ENCODE measurements around the gene TFPI.

Gene TFPI

DNA sequence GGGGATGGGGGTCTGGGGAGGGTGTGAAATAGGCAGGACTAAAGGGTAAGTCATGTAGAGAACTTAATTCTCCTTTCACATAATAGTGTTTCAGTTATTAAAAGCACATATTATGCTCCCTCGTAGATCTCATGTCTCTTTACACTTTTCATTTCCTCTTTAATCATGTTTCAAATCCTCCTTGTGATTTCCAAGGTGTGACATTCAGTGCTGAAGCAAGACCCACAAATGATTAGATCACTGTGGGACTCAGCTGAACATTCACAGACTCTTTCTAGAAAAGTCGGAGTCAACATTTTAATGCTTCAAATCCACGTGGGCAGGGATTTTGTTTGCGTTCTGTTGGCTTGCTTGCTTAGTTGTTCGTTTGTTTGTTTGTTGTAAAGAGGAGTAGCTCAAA is 71.4 kb downstream of the TFPI start:
- no peaks in the 10 kb centered on the region for H3K27me3 ChIP-seq
- no peaks in the 10 kb centered on the region for H3K9me3 ChIP-seq
- H3K27ac ChIP-seq = no peak overlapping the region
- H3K4me1 ChIP-seq (ENCODE audit: control insufficient read depth in 1 of 2, insufficient read depth in 1 of 2, low read depth in 1 of 2, low read length in 1 of 2) = no peaks in the 10 kb centered on the region
- H3K4me3 ChIP-seq (ENCODE audit: low read depth in 1 of 2, low read length in 1 of 2) = no peak overlapping the region
- no peaks in the 10 kb centered on the region for H3K36me3 ChIP-seq
- TF ChIP-seq, protein P1, sequence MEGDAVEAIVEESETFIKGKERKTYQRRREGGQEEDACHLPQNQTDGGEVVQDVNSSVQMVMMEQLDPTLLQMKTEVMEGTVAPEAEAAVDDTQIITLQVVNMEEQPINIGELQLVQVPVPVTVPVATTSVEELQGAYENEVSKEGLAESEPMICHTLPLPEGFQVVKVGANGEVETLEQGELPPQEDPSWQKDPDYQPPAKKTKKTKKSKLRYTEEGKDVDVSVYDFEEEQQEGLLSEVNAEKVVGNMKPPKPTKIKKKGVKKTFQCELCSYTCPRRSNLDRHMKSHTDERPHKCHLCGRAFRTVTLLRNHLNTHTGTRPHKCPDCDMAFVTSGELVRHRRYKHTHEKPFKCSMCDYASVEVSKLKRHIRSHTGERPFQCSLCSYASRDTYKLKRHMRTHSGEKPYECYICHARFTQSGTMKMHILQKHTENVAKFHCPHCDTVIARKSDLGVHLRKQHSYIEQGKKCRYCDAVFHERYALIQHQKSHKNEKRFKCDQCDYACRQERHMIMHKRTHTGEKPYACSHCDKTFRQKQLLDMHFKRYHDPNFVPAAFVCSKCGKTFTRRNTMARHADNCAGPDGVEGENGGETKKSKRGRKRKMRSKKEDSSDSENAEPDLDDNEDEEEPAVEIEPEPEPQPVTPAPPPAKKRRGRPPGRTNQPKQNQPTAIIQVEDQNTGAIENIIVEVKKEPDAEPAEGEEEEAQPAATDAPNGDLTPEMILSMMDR (IDR thresholded peaks at IDR 0.05) = no peak

DNA sequence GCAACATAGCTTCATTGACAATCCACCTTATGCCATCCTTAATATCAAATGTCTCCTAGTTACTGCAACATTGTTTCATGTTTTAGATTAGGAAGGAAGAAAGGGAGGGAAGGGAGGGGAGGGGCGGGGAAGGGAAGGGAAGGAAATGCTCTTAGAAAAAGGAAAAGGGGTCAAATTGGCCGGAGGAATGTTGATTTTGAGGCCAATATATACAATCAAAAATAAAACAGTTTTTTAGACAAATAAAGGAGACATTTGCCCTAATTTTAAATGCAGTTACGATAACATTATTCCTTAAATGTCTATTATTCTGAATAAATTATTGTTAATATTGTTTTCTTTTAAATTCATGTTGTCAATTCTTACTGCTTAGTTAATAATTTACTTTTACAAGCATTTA is 72.7 kb downstream of the TFPI start:
- TF ChIP-seq, protein P1 (IDR thresholded peaks at IDR 0.05) = no peak
- H3K36me3 ChIP-seq = no peaks in the 10 kb centered on the region
- no peak overlapping the region for H3K27ac ChIP-seq
- H3K4me1 ChIP-seq (ENCODE audit: control insufficient read depth in 1 of 2, insufficient read depth in 1 of 2, low read depth in 1 of 2, low read length in 1 of 2) = no peaks in the 10 kb centered on the region
- no peaks in the 10 kb centered on the region for H3K9me3 ChIP-seq
- H3K27me3 ChIP-seq = no peaks in the 10 kb centered on the region
- no peak overlapping the region for H3K4me3 ChIP-seq (ENCODE audit: low read depth in 1 of 2, low read length in 1 of 2)

DNA sequence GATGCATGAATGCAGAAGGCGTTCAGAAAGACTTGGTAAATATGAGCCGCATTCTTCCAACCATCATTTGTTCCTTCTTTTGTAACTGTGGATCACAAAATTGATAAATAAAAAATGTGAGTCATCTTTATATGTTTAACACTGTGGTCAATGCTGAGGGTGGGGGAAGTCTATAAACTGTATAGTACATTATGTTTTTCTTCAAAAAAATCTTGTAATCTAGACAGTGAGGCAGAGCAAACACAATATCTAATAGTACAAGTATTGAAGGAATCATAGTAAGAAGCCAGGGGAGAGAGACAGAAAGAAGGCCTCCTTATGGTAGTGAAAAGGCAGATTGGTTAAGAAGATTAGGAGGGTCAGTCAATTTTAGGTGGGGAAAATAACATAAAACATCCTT is 75.5 kb downstream of the TFPI start:
- no peaks in the 10 kb centered on the region for H3K27me3 ChIP-seq
- H3K27ac ChIP-seq = no peak overlapping the region
- no peaks in the 10 kb centered on the region for H3K4me1 ChIP-seq (ENCODE audit: control insufficient read depth in 1 of 2, insufficient read depth in 1 of 2, low read depth in 1 of 2, low read length in 1 of 2)
- no peak overlapping the region for H3K4me3 ChIP-seq (ENCODE audit: low read depth in 1 of 2, low read length in 1 of 2)
- TF ChIP-seq, protein P1 (IDR thresholded peaks at IDR 0.05) = no peak
- no peaks in the 10 kb centered on the region for H3K36me3 ChIP-seq
- no peaks in the 10 kb centered on the region for H3K9me3 ChIP-seq

DNA sequence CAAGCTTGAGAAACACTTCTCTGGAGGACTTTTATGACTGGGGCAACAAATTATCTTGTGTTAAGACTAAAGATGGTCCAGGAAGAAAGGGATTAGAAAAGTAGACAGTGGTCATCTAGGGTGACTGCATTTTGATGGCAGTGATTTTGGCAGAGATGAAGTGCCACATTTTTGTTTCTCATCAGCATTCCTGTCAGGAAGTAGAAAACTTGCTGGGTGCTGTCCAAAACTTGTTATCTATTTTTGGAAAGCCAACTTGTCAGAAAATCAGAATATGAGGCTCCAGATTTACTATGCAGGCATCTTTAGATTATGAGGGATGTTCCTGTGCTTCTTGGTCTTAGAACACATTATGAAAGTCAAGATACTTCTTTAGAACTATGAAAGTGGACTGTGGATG is 77.2 kb downstream of the TFPI start:
- H3K27me3 ChIP-seq = no peaks in the 10 kb centered on the region
- H3K4me3 ChIP-seq (ENCODE audit: low read depth in 1 of 2, low read length in 1 of 2) = no peak overlapping the region
- TF ChIP-seq, protein P1 (IDR thresholded peaks at IDR 0.05) = no peak
- H3K27ac ChIP-seq = no peak overlapping the region
- no peaks in the 10 kb centered on the region for H3K9me3 ChIP-seq
- no peaks in the 10 kb centered on the region for H3K4me1 ChIP-seq (ENCODE audit: control insufficient read depth in 1 of 2, insufficient read depth in 1 of 2, low read depth in 1 of 2, low read length in 1 of 2)
- H3K36me3 ChIP-seq = no peaks in the 10 kb centered on the region

DNA sequence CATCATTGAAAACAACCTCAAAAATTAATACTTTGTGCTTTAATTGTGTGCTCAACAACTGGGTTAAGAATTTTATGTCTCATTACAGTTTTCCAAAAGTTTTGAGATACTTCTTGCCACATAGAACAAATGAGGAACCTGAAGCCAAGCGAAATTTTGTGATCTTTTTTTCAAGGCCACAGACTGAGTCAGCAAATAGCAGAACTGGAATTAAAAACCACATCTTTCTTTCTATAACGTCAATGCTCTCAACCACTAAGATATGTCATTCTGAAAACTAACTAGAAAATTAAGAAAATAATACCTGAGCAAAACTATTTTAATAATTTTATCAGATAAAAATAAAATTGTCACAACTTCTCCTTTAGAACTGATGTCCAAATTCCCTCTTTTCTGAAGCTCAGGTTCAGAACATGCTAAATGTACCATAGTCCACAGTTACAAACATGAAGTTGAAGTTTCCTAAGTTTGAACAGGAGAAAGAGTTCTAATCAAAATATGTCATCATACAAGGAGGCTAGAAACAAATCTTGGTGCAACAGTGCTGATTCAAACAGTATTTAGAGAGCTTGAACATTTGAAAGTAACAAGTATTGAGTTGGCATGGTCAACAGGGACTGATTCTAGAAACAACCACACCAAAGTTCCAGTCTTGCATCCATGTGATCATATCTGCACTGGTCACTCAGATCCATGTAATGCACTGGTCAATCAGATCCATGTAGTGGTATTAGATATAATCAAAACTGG is 78.6 kb downstream of the TFPI start:
- H3K27ac ChIP-seq = no peak overlapping the region

More for the DNA sequence above, 78.6 kb downstream of the TFPI start:
- Histone ChIP-seq H3K27me3 (no peaks in the 10 kb centered on the region), H3K36me3 (no peaks in the 10 kb centered on the region), H3K9me3 (no peaks in the 10 kb centered on the region), H3K4me1 (ENCODE audit: control insufficient read depth in 1 of 2, insufficient read depth in 1 of 2, low read depth in 1 of 2, low read length in 1 of 2) (no peaks in the 10 kb centered on the region), H3K4me3 (ENCODE audit: low read depth in 1 of 2, low read length in 1 of 2) (no peak overlapping the region)
- TF ChIP-seq, protein P1 (IDR thresholded peaks at IDR 0.05) = no peak

Data from neutrophil (primary cell).